Mesendoderm (in vitro differentiated cells): Measurements from ENCODE around the gene FUS.

ENCODE experiments used
- DNase-seq: peaks from one replicate; pipeline ENCODE4 v3.0.0; 2013
- H2AK5ac ChIP-seq: 2 replicates; pipeline ENCODE4 v1.6.1; 2013; ENCODE audit warnings: low read length, inconsistent platforms
- H2BK120ac ChIP-seq: 2 replicates; pipeline ENCODE4 v1.6.1; 2013; ENCODE audit warnings: low read depth, mild to moderate bottlenecking, low read length, moderate library complexity, mixed read lengths
- H2BK15ac ChIP-seq: replicated peaks from 2 replicates; pipeline ENCODE4 v1.6.1; 2013; ENCODE audit warnings: low read depth, mild to moderate bottlenecking, moderate library complexity
- H2BK5ac ChIP-seq: 2 replicates; pipeline ENCODE4 v1.6.1; 2013; ENCODE audit warnings: low read length, inconsistent platforms
- H3K18ac ChIP-seq: 2 replicates; pipeline ENCODE4 v1.6.1; 2013; ENCODE audit warnings: mild to moderate bottlenecking, low read length, mixed read lengths
- H3K23ac ChIP-seq: one replicate; pipeline ENCODE4 v1.6.1; 2013; ENCODE audit warnings: low read length
- H3K27ac ChIP-seq: 2 replicates; pipeline ENCODE4 v1.5.1; 2013; ENCODE audit warnings: low read depth, mild to moderate bottlenecking, inconsistent platforms, low read length, moderate library complexity
- H3K27me3 ChIP-seq: 2 replicates; pipeline ENCODE4 v1.6.1; 2013; ENCODE audit warnings: low read length, control low read depth, mild to moderate bottlenecking, inconsistent platforms; ENCODE audit not compliant: insufficient read depth, poor library complexity
- H3K36me3 ChIP-seq: 2 replicates; pipeline ENCODE4 v1.6.1; 2013; ENCODE audit warnings: low read length, inconsistent platforms; ENCODE audit not compliant: control insufficient read depth, insufficient read depth
- H3K4ac ChIP-seq: one replicate; pipeline ENCODE4 v1.6.1; 2013; ENCODE audit warnings: low read depth, mild to moderate bottlenecking, low read length, moderate library complexity
- H3K4me1 ChIP-seq: 2 replicates; pipeline ENCODE4 v1.6.1; 2013; ENCODE audit warnings: low read depth, low read length, inconsistent platforms; ENCODE audit not compliant: control insufficient read depth
- H3K4me2 ChIP-seq: 2 replicates; pipeline ENCODE4 v1.6.1; 2013; ENCODE audit warnings: low read length
- H3K4me3 ChIP-seq: 2 replicates; pipeline ENCODE4 v1.5.1; 2013; ENCODE audit warnings: mild to moderate bottlenecking, low read length
- H3K56ac ChIP-seq: one replicate; pipeline ENCODE4 v1.6.1; 2013; ENCODE audit warnings: low read length
- H3K79me1 ChIP-seq: 2 replicates; pipeline ENCODE4 v1.6.1; 2013; ENCODE audit warnings: low read length, inconsistent platforms
- H3K79me2 ChIP-seq: 2 replicates; pipeline ENCODE4 v1.6.1; 2013; ENCODE audit warnings: mild to moderate bottlenecking, low read length; ENCODE audit not compliant: control insufficient read depth, insufficient read depth
- H3K9ac ChIP-seq: 2 replicates; pipeline ENCODE4 v1.6.1; 2013; ENCODE audit warnings: low read length, inconsistent platforms
- H4K5ac ChIP-seq: one replicate; pipeline ENCODE4 v1.6.1; 2013; ENCODE audit warnings: low read length
- H4K8ac ChIP-seq: one replicate; pipeline ENCODE4 v1.6.1; 2013; ENCODE audit warnings: low read depth, mild to moderate bottlenecking, control low read depth, low read length, moderate library complexity
- WGBS: extraction: QIAGEN DNeasy Blood & Tissue Kit; methylation state at CpG from one replicate; pipeline ENCODE4 v1.1.7; 2013; ENCODE audit warnings: low lambda C conversion rate, missing lambda C conversion rate; ENCODE audit not compliant: insufficient coverage; ENCODE audit errors: extremely low coverage; 5-methylcytosine and 5-hydroxymethylcytosine counted together

Gene FUS

GRCh38 chr16:31147574-31147973 lies 32.4 kb upstream of the FUS start:
- WGBS: no CpG with 5 or more reads among the region's 3 CpGs
- Histone ChIP-seq H3K56ac (no peak overlapping the region), H3K79me1 (no peaks in the 10 kb centered on the region), H3K36me3 (no peaks in the 10 kb centered on the region), H3K18ac (no peak overlapping the region), H2BK120ac (no peak overlapping the region), H2BK5ac (no peak overlapping the region), H2BK15ac (no peak overlapping the region), H4K5ac (no peak overlapping the region), H3K79me2 (no peaks in the 10 kb centered on the region), H4K8ac (no peak overlapping the region), H3K27me3 (peaks cover 3% of the 10 kb centered on the region), H3K27ac (no peak overlapping the region), H3K4ac (no peak overlapping the region), H3K4me3 (no peak overlapping the region), H3K4me1 (no peaks in the 10 kb centered on the region), H3K4me2 (peak overlapping the region; percentile 88), H2AK5ac (no peak overlapping the region), H3K9ac (peak overlapping the region; percentile 56), H3K23ac (no peak overlapping the region)
- DNase-seq: no peak

- Histone ChIP-seq H3K4ac (no peak overlapping the region), H2BK5ac (no peak overlapping the region), H3K4me3 (peak overlapping the region; percentile 25), H3K9ac (peak overlapping the region; percentile 61), H3K4me2 (peak overlapping the region; percentile 88), H2AK5ac (no peak overlapping the region), H3K79me1 (no peaks in the 10 kb centered on the region), H3K18ac (no peak overlapping the region), H2BK120ac (no peak overlapping the region), H3K23ac (no peak overlapping the region), H2BK15ac (no peak overlapping the region), H3K56ac (peak overlapping the region; percentile 88), H3K4me1 (no peaks in the 10 kb centered on the region), H3K27ac (no peak overlapping the region), H3K79me2 (no peaks in the 10 kb centered on the region), H3K27me3 (peaks cover 3% of the 10 kb centered on the region), H3K36me3 (no peaks in the 10 kb centered on the region), H4K5ac (no peak overlapping the region), H4K8ac (no peak overlapping the region)
- WGBS: no CpG with 5 or more reads among the region's 40 CpGs
- no peak for DNase-seq
Measured at GRCh38 chr16:31148281-31148728, 31.6 kb upstream of the FUS start.

- Histone ChIP-seq H3K4me3 (no peak overlapping the region), H3K27me3 (peaks cover 3% of the 10 kb centered on the region), H2BK15ac (no peak overlapping the region), H3K56ac (no peak overlapping the region), H4K8ac (no peak overlapping the region), H3K18ac (no peak overlapping the region), H3K79me1 (no peaks in the 10 kb centered on the region), H3K23ac (no peak overlapping the region), H3K4me2 (no peak overlapping the region), H2BK120ac (no peak overlapping the region), H2BK5ac (no peak overlapping the region), H3K79me2 (no peaks in the 10 kb centered on the region), H2AK5ac (no peak overlapping the region), H3K4me1 (no peaks in the 10 kb centered on the region), H4K5ac (no peak overlapping the region), H3K4ac (no peak overlapping the region), H3K36me3 (no peaks in the 10 kb centered on the region), H3K27ac (no peak overlapping the region), H3K9ac (no peak overlapping the region)
- no CpG with 5 or more reads among the region's 25 CpGs for WGBS
- no peak for DNase-seq
Measured at GRCh38 chr16:31148896-31149295, 31.0 kb upstream of the FUS start.

GRCh38 chr16:31149332-31149731 lies 30.6 kb upstream of the FUS start:
- no peak overlapping the region for H3K9ac ChIP-seq
- H3K4ac ChIP-seq: no peak overlapping the region
- H3K79me1 ChIP-seq: no peaks in the 10 kb centered on the region
- no peak overlapping the region for H2AK5ac ChIP-seq
- H3K4me1 ChIP-seq: no peaks in the 10 kb centered on the region
- no peak overlapping the region for H3K4me3 ChIP-seq
- DNase-seq: no peak
- H3K23ac ChIP-seq: peak overlapping the region; percentile 3
- no peak overlapping the region for H3K18ac ChIP-seq
- no peaks in the 10 kb centered on the region for H3K79me2 ChIP-seq
- H3K27me3 ChIP-seq: peaks cover 3% of the 10 kb centered on the region
- H4K5ac ChIP-seq: no peak overlapping the region
- H3K4me2 ChIP-seq: no peak overlapping the region
- no peak overlapping the region for H2BK5ac ChIP-seq
- no peaks in the 10 kb centered on the region for H3K36me3 ChIP-seq
- no peak overlapping the region for H3K27ac ChIP-seq
- H3K56ac ChIP-seq: peak overlapping the region; percentile 49
- H4K8ac ChIP-seq: no peak overlapping the region
- no CpG with 5 or more reads among the region's 5 CpGs for WGBS
- no peak overlapping the region for H2BK120ac ChIP-seq
- no peak overlapping the region for H2BK15ac ChIP-seq

- no peak within 1 kb of the TSS for H3K9ac ChIP-seq
- H3K79me2 ChIP-seq: no peaks in the 10 kb centered on the region
- peaks cover 3% of the 10 kb centered on the region for H3K27me3 ChIP-seq
- no peaks in the 10 kb centered on the region for H3K4me1 ChIP-seq
- no peak within 1 kb of the TSS for H3K18ac ChIP-seq
- WGBS: no CpG with 5 or more reads among the region's 11 CpGs
- no peak within 1 kb of the TSS for H4K5ac ChIP-seq
- no peaks in the 10 kb centered on the region for H3K36me3 ChIP-seq
- H2BK15ac ChIP-seq: no peak within 1 kb of the TSS
- H2BK120ac ChIP-seq: no peak within 1 kb of the TSS
- no peak within 1 kb of the TSS for H3K4ac ChIP-seq
- H3K27ac ChIP-seq: no peak within 1 kb of the TSS
- H3K4me2 ChIP-seq: no peak within 1 kb of the TSS
- H3K23ac ChIP-seq: peak within 1 kb of the TSS; percentile 3
- peak within 1 kb of the TSS; percentile 49 for H3K56ac ChIP-seq
- no peaks in the 10 kb centered on the region for H3K79me1 ChIP-seq
- H2BK5ac ChIP-seq: no peak within 1 kb of the TSS
- no peak within 1 kb of the TSS for H3K4me3 ChIP-seq
- no peak within 1 kb of the TSS for H2AK5ac ChIP-seq
- no peak within 1 kb of the TSS for H4K8ac ChIP-seq
- DNase-seq: no peak
Measured at GRCh38 chr16:31149894-31150890, 29.7 kb upstream of the FUS start, which contains the start of gene PRSS36. Gene PRSS36 (minus strand): TSS chr16:31150066. CDS start chr16:31150035, 31 bp downstream.
